Endothelial cell of umbilical vein (primary cell): ENCODE results near the gene BAD. TPM values are rescaled to one million over a fixed set of nuclear protein-coding genes. Genes with fewer than 3 reads are reported as not detected.

ENCODE experiments used
- BruUV-seq: library from RNA; stranded (reverse); fragments of 400-500 nt; replicated peaks from 2 replicates; lab custom pipeline; 2021; lab: Mats Ljungman, UMichigan
- CTCF ChIA-PET: fragments of 300-600, 350-600 bp; sonication (Branson Sonifier 250); formaldehyde crosslinking; loops from one replicate; lab custom pipeline; 2021; ENCODE audit warnings: antibody characterized with exemption, inconsistent platforms; lab: Charles Lee
- POLR2A ChIA-PET: fragments of 300-600, 350-600 bp; sonication (Branson Sonifier 250); formaldehyde crosslinking; loops from one replicate; lab custom pipeline; 2021; ENCODE audit warnings: antibody characterized with exemption, inconsistent platforms; lab: Charles Lee
- DNase-seq: peaks from one replicate; pipeline ENCODE4 v3.0.0-alpha.2; 2011; ENCODE audit warnings: low read depth, low spot score
- FAIRE-seq: peaks from 2 replicates; lab custom pipeline; 2011; peaks lifted over from hg19 to GRCh38; lab: Jason Lieb, UNC
- H2AFZ ChIP-seq: 2 replicates; pipeline ENCODE4 v1.6.0; 2012; ENCODE audit warnings: low read depth, low read length, control low read depth, inconsistent platforms
- H3K27ac ChIP-seq: 2 replicates; pipeline ENCODE4 v1.5.1; 2011; ENCODE audit warnings: low read depth, mild to moderate bottlenecking, control low read depth, low read length, moderate library complexity; ENCODE audit not compliant: insufficient read depth
- H3K27me3 ChIP-seq, 2 experiments: 2 replicates each; pipeline versions ENCODE4 v1.6.0 to v1.6.1; 2011; ENCODE audit warnings: low read length in 2 of 2, mixed read lengths in 1 of 2; ENCODE audit not compliant: control insufficient read depth in 2 of 2, insufficient read depth in 2 of 2
- H3K36me3 ChIP-seq, 2 experiments: 2 replicates in 1 of 2; 3 replicates in 1 of 2; pipeline ENCODE4 v1.5.1; 2011; ENCODE audit warnings: low read length in 2 of 2, mild to moderate bottlenecking in 1 of 2, moderate library complexity in 1 of 2; ENCODE audit not compliant: control insufficient read depth in 2 of 2, insufficient read depth in 2 of 2; ENCODE audit errors: extremely low read depth in 1 of 2
- H3K4me1 ChIP-seq: 3 replicates; pipeline ENCODE4 v1.5.1; 2011; ENCODE audit warnings: mild to moderate bottlenecking, low read length; ENCODE audit not compliant: control insufficient read depth, insufficient read depth; ENCODE audit errors: extremely low read depth
- H3K4me2 ChIP-seq: 2 replicates; pipeline ENCODE4 v1.6.1; 2011; ENCODE audit warnings: low read length, control low read depth, mixed read lengths; ENCODE audit not compliant: insufficient read depth
- H3K4me3 ChIP-seq, 3 experiments: fragments of 200-600 bp in 1 of 3; sonication (generic), shearing (Covaris generic) in 1 of 3; replicated peaks in 1 of 3; 2 replicates each; pipeline ENCODE4 v1.5.1; 2011 to 2016; ENCODE audit warnings: control low read depth in 3 of 3, low read length in 3 of 3, mild to moderate bottlenecking in 2 of 3, inconsistent platforms in 1 of 3, low read depth in 1 of 3, moderate library complexity in 1 of 3; ENCODE audit not compliant: insufficient read depth in 1 of 3
- H3K79me2 ChIP-seq: 2 replicates; pipeline ENCODE4 v1.6.0; 2012; ENCODE audit warnings: low read length, inconsistent platforms; ENCODE audit not compliant: control insufficient read depth, insufficient read depth
- H3K9ac ChIP-seq: replicated peaks from 2 replicates; pipeline ENCODE3; 2011; ENCODE audit warnings: low read length, control low read depth; ENCODE audit not compliant: insufficient read depth; ENCODE audit errors: extremely low read depth
- H3K9me1 ChIP-seq: replicated peaks from 3 replicates; pipeline ENCODE4 v1.6.0; 2011; ENCODE audit warnings: mild to moderate bottlenecking, low read length; ENCODE audit not compliant: control insufficient read depth, insufficient read depth; ENCODE audit errors: extremely low read depth
- H3K9me3 ChIP-seq: replicated peaks from 2 replicates; pipeline ENCODE4 v1.5.1; 2012; ENCODE audit warnings: low read length, inconsistent platforms; ENCODE audit not compliant: control insufficient read depth, insufficient read depth
- H4K20me1 ChIP-seq: replicated peaks from 2 replicates; pipeline ENCODE3; 2011; ENCODE audit warnings: mild to moderate bottlenecking, low read length; ENCODE audit not compliant: control insufficient read depth, insufficient read depth; ENCODE audit errors: extremely low read depth
- EZH2 ChIP-seq: IDR thresholded peaks from 2 replicates; pipeline ENCODE4 v1.6.1; 2012; ENCODE audit warnings: borderline replicate concordance, low read depth, mild to moderate bottlenecking, moderate library complexity, low read length, inconsistent platforms; ENCODE audit not compliant: severe bottlenecking
- JUN ChIP-seq: IDR thresholded peaks from 2 replicates; pipeline ENCODE4 v1.6.1; 2011; ENCODE audit warnings: borderline replicate concordance, low read depth; ENCODE audit not compliant: insufficient read length, insufficient read depth
- MYC ChIP-seq: IDR thresholded peaks from one replicate; pipeline ENCODE4 v1.6.1; 2011; ENCODE audit warnings: mild to moderate bottlenecking, low read depth, low read length
- dilution Hi-C: fragments of 300-500 bp; cut with MboI; formaldehyde crosslinking; loops from one replicate; pipeline ENCODE4 v1.15.0; 2019; ENCODE audit warnings: low sequenced_read_pairs; ENCODE audit not compliant: extremely low pct_ligation_motif_present
- intact Hi-C: fragments of 100-400 bp; cut with micrococcal nuclease; formaldehyde crosslinking; loops from one replicate; pipeline ENCODE4 v1.10.0; 2022
- polyA plus RNA-seq, 4 experiments: library from polyadenylated mRNA; depleted of rRNA in 3 of 4; stranded (reverse) in 3 of 4; unstranded in 1 of 4; fragments of >200 nt; gene quantifications; 2 replicates each; pipeline versions ENCODE4 v1.2.1 to v1.2.3, GENCODE V29; 2011 to 2012; ENCODE audit warnings: missing spikeins in 1 of 4
- total RNA-seq: library from RNA; stranded (reverse); gene quantifications from 2 replicates; pipeline ENCODE4 v1.2.3, GENCODE V29; 2021
- TF ChIP-seq, protein P1 (sequence below): IDR thresholded peaks from 2 replicates; pipeline ENCODE4 v1.6.1; 2011; ENCODE audit not compliant: insufficient read depth, insufficient read length

The BAD gene
- total and polyA plus RNA-seq, 2 donors (not counting 3 experiments of a cell fraction or from before 2014, with no cell fraction given), result 65.3 to 88.0 TPM

DNA sequence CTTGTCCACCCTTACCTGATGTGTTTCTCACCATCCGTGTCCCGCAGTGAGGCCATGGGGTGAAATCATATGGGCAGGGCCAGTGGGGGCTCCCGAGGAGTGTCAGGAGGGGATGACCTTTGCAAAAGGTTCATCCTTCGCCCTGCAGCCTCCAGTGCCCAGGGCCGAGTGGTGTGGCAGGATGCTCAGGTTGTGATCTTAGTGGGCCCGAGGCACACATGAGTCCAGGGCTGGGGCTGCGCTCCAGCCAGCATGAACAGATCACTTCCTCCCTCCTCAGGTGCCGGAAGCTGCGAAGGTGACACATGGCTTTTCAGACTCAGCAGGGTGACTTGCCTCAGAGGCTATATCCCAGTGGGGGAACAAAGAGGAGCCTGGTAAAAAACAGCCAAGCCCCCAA, 46.4 kb downstream of the BAD start:
- Histone ChIP-seq H3K4me2 (no peak overlapping the region), H3K79me2 (peaks cover 13% of the 10 kb centered on the region), H3K9me3 (no peaks in the 10 kb centered on the region), H3K4me3 (no peak overlapping the region), H3K4me1 (peaks cover 18% of the 10 kb centered on the region), H4K20me1 (no peaks in the 10 kb centered on the region), H3K27ac (no peak overlapping the region), H3K9ac (no peak overlapping the region), H3K27me3 (no peaks in the 10 kb centered on the region), H2AFZ (no peak overlapping the region), H3K36me3 (peaks cover 6 to 10% of the 10 kb centered on the region in 2 experiments), H3K9me1 (no peaks in the 10 kb centered on the region)
- dilution Hi-C loops, result no loop called here
- CTCF ChIA-PET, result interaction anchor here (1.6 to 2.2 kb wide), 2 partner anchors 7 to 12 kb away, joined by 4 to 6 read pairs; partner anchors contain the start of genes NUDT22 and TRPT1
- TF ChIP-seq, protein P1, sequence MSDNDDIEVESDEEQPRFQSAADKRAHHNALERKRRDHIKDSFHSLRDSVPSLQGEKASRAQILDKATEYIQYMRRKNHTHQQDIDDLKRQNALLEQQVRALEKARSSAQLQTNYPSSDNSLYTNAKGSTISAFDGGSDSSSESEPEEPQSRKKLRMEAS, result no peak
- TF ChIP-seq EZH2 (no peak), JUN (no peak)
- intact Hi-C loops, result no loop called here
- no TSS peak for BruUV-seq
- POLR2A ChIA-PET, result no interaction called here
- DNase-seq (no peak), FAIRE-seq (no peak)

DNA sequence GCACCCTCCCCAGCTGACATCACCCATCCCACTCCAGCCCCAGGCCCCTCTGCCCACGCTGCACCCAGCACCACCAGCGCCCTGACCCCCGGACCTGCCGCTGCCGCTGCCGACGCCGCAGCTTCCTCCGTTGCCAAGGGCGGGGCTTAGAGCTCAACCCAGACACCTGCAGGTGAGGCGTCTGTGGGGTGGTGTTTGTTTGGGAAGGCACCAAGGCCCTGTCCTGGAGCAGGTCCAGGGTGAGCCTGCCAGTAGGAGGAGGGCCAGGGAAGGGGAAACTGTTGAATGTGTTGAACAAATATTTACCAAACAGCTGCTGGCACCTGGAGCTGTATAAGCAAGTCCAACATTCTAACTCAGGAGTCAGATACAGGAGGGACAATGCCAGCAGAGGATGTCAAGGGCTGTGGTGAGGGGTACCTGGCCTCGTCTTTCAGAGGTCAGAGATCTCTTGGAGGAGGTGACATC, 46.9 kb downstream of the BAD start:
- no peak overlapping the region for H2AFZ ChIP-seq
- TF ChIP-seq MYC, result no peak
- H3K27ac ChIP-seq, result no peak overlapping the region
- ChIA-PET CTCF (interaction anchor here (1.6 to 2.2 kb wide), 2 partner anchors 8 to 11 kb away, joined by 4 to 6 read pairs; partner anchors contain the start of genes NUDT22 and TRPT1), POLR2A (no interaction called here)
- DNase-seq (no peak), FAIRE-seq (no peak)
- peaks cover 6 to 8% of the 10 kb centered on the region in 2 experiments for H3K36me3 ChIP-seq
- dilution Hi-C loops, result no loop called here
- intact Hi-C loops, result no loop called here
- no peak overlapping the region for H3K4me3 ChIP-seq
- H3K27me3 ChIP-seq, result no peaks in the 10 kb centered on the region
- no TSS peak for BruUV-seq
- H4K20me1 ChIP-seq, result no peaks in the 10 kb centered on the region
- no peak overlapping the region for H3K9ac ChIP-seq
- H3K9me1 ChIP-seq, result no peaks in the 10 kb centered on the region
- peaks cover 17% of the 10 kb centered on the region for H3K4me1 ChIP-seq
- H3K79me2 ChIP-seq, result peaks cover 8% of the 10 kb centered on the region
- no peaks in the 10 kb centered on the region for H3K9me3 ChIP-seq
- H3K4me2 ChIP-seq, result no peak overlapping the region
